ENCODE results near the gene ACER3. TPM values are rescaled to one million over a fixed set of nuclear protein-coding genes. Genes with fewer than 3 reads are reported as not detected.
"Not testable (repeated sequence)": the region's sequence is repeated elsewhere in the genome, so short reads cannot be mapped to it uniquely, and the experiment has no call there.

The ACER3 gene
- total RNA-seq, 3 donors from 2014 or later: 32.3 to 45.7 (median 39.2) TPM

GRCh38 chr11:76822406-76822805 is 38.3 kb upstream of the ACER3 start:
- DNase-seq: no peak
- Histone ChIP-seq H3K9me3 (no peaks in the 10 kb centered on the region), H3K4me3 (no peak overlapping the region), H3K36me3 (ENCODE audit: low read depth) (no peaks in the 10 kb centered on the region), H3K4me1 (ENCODE audit: low read depth) (no peaks in the 10 kb centered on the region)
- no peak for ATAC-seq
- intact Hi-C loops (cut with DNase I, micrococcal nuclease): no loop called here
- TF ChIP-seq CTCF (IDR thresholded peaks at IDR 0.05): no peak

- peak; percentile 87 for ATAC-seq
These were observed 37.2 kb upstream of the ACER3 start for GRCh38 chr11:76823481-76824028.

DNA sequence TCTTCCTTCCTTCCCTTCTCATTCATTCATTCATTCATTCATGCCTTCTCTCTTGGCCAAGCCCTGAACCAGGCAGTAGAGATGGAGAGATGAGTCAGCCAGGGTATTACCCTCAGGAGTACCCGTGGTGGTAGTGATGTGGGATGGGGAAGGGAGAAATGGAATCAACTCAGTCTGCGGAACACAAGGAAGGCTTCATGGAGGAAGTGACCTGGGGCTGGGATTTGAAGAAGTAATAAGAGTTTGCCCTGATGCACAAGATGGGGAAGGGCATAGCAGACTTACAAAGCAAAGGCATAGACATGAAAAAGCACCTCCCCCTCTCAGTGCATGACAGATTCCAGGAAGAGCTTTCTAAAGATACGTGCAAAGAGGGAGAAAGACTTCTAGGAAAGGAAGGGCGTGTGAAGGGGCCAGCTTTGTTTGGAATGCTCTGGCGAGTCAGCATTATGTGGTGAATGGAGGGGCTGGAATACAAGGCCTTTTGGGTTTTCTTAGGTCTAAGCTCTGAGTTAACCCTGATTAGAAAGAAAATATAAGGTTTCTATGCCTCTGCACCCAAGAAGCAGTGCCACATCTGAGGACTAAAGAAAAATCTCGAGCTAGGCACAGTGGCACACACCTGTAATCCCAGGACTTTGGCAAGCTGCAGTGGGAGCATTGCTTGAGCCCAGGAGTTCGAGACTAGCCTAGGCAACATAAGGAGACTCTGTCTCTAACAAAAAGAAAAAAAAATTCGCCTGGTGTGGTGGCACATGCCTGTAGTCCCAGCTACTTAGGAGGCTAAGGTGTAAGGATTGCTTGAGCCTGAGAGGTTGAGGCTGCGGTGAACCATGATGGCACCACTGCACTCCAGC is 36.4 kb upstream of the ACER3 start:
- Histone ChIP-seq H3K4me1 (ENCODE audit: low read depth) (no peaks in the 10 kb centered on the region), H3K9me3 (no peaks in the 10 kb centered on the region), H3K4me3 (no peak overlapping the region), H3K36me3 (ENCODE audit: low read depth) (no peaks in the 10 kb centered on the region)
- DNase-seq: no peak
- ATAC-seq: peak; percentile 57
- no peak for TF ChIP-seq CTCF (IDR thresholded peaks at IDR 0.05)
- intact Hi-C loops (cut with DNase I, micrococcal nuclease): no loop called here

More at GRCh38 chr11:76823481-76824028, 37.2 kb upstream of the ACER3 start:
- no peak for DNase-seq
- Histone ChIP-seq H3K4me1 (ENCODE audit: low read depth) (no peaks in the 10 kb centered on the region), H3K9me3 (no peaks in the 10 kb centered on the region), H3K36me3 (ENCODE audit: low read depth) (no peaks in the 10 kb centered on the region), H3K4me3 (no peak overlapping the region)
- intact Hi-C loops (cut with DNase I, micrococcal nuclease): no loop called here
- TF ChIP-seq CTCF (IDR thresholded peaks at IDR 0.05): no peak

DNA sequence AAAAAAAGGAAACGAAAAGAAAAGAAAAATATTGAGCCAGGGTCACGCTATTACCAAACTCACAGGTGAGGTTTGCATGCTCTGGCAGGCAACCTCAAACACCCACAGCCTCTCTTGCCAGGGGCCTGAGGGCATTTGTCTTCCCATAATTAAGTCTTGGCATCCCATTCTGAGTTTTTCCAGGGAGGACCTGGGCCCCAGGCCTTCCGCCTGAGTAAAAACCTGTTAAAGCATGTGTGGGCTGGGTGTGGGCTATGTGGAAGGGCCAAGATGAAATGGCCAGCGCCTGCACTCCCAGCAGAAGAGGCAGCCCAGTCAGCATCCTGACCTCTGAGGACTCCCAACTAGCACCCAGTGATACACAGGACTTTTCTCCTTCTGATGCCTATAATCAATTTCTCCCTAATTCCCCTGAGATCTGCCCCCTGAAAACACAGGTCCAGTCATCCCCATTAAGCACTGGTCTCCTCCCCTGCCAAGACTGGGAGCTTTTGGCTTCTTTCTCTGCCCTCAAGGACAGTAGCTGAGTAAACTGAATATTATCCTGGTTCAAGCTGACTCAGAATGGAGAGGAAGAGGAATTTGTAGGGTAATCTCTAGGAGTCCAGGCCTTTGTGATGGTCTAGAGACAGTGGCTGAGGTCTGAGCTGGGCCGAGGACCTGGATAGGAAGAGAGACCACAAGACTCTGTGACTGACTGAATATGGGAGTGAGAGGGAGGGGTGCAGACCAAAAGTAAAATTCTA is 35.6 kb upstream of the ACER3 start:
- DNase-seq (no peak), ATAC-seq (no peak)
- H3K36me3 ChIP-seq (ENCODE audit: low read depth): no peaks in the 10 kb centered on the region
- no peaks in the 10 kb centered on the region for H3K9me3 ChIP-seq
- H3K4me1 ChIP-seq (ENCODE audit: low read depth): no peaks in the 10 kb centered on the region
- TF ChIP-seq CTCF (IDR thresholded peaks at IDR 0.05): no peak
- intact Hi-C loops (cut with DNase I, micrococcal nuclease): no loop called here
- no peak overlapping the region for H3K4me3 ChIP-seq

DNA sequence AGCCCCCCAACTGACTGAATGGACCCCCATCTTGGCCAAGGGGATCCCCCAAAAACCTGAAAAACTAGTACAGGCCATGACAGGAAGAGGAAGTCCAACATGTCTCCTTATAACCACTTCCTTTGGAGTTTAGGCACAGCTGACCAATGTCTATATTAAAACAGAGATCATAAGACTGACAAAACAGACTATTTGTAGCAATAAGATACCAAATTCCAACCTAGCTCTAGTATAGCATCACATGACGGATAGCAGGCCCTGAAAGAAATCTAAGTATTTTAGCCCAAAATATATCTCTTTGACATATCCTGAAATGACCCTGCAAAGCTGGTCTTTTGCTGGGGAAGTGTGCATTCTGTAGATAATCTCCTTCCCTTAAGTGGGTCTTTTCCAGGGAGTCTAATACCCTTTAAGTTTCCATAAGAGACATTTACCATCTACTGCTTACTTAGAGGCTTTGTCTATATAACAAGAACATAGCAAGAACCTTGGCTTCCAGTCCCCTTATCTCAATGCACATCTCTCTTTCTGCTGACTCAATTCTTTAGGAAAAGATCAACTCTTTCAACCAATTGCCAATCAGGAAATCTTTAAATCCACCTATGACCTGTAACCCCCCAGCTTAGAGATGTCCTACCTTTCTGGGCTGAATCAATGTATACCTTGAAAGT is 34.9 kb upstream of the ACER3 start:
- Histone ChIP-seq H3K36me3 (ENCODE audit: low read depth) (no peaks in the 10 kb centered on the region), H3K4me3 (no peak overlapping the region), H3K9me3 (no peaks in the 10 kb centered on the region), H3K4me1 (ENCODE audit: low read depth) (no peaks in the 10 kb centered on the region)
- ATAC-seq (no peak), DNase-seq (no peak)
- intact Hi-C loops (cut with DNase I, micrococcal nuclease): no loop called here
- TF ChIP-seq CTCF (IDR thresholded peaks at IDR 0.05): no peak

- intact Hi-C loops (cut with DNase I, micrococcal nuclease); H3K4me3 ChIP-seq; DNase-seq; H3K36me3 ChIP-seq (ENCODE audit: low read depth); ATAC-seq; H3K9me3 ChIP-seq; H3K4me1 ChIP-seq (ENCODE audit: low read depth): not testable (repeated sequence)
These were observed 34.2 kb upstream of the ACER3 start for GRCh38 chr11:76826508-76826907.

GRCh38 chr11:76827005-76827404 is 33.7 kb upstream of the ACER3 start:
- ATAC-seq: not testable (repeated sequence)

More at GRCh38 chr11:76827005-76827404, 33.7 kb upstream of the ACER3 start:
- H3K4me3 ChIP-seq; H3K9me3 ChIP-seq; DNase-seq; intact Hi-C loops (cut with DNase I, micrococcal nuclease); H3K36me3 ChIP-seq (ENCODE audit: low read depth); H3K4me1 ChIP-seq (ENCODE audit: low read depth): not testable (repeated sequence)
